ELR (cell line): ENCODE data around the gene BRD4.

Experiments
- DNase-seq: peaks from one replicate; pipeline ENCODE4 v3.0.0-alpha.2; 2015; ENCODE audit warnings: low read depth

The BRD4 gene

GRCh38 chr19:15265214-15265849, 67.0 kb downstream of the BRD4 start:
- DNase-seq, result no peak

- DNase-seq, result no peak
Observed at GRCh38 chr19:15264933-15265206, 67.5 kb downstream of the BRD4 start.

DNA sequence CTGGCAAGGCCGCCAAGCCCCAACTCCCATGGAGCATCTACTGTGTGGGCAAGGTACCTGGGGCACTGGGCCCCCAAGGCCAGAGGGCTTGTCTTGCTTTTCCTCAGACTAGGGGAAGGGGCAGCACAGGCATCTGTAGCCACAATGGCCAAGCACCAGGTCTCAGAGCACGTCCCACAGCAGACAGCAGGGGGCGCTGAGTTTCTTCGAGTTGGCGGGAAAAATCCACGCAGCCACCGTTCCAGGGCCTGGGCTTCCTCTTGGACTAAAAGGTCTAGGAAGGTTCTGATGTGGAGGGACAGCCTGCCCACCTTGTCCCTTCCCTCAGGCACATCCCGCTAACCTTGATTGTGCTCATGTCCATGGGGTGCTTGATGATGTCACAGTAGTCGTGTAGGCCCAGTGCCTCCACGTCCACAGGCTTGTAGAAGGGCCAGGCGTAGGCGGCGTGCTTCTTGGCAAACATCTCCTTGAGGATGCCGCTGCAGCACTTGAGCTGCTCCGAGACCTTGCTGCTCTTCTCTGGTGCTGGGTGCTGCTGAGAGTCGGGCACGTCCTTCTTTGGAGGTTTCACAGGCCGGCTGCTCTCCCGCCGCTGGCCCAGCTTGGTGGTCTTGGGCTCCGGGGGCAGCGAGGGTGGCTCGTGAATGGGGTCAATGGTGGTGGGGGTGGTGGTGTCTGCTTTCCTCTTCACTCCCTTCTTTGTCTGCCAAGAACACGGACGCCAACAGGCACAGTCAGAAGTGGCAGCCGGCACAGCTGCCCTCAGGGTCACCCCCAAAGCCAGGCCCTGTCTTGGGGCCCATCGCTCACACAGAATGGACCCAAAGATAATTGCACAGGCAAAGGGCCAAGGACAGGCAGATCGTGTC, 68.0 kb downstream of the BRD4 start:
- DNase-seq, result peak; percentile 79

DNA sequence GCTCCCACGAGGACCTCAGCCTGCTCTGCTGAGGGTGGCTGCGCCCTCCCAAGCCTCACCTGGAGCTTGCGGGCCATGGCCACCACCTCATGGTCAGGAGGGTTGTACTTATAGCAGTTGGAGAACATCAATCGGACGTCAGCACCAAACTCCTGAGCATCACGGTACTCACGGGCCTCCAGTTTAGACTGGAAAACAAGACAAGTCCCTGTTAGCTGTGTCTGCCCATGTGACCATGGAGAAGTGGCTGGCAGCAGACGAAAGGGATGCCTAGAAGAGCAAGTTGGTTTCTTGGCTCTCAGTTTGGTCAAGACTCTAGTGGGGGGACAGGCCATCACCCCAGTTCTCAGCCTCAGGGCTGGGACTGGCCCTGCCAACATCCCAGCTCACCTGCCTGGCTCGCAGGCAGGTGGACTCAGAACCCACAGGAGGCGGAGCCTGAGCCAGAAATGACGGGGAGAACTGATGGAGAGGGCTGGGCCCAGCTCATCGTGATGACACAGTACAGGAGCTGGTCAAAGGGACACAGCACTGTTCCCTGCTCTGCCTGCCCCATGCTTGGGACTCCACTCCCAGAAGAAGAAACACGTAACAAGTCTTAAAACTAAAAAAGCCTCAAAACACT, 68.9 kb downstream of the BRD4 start:
- DNase-seq, result no peak

- no peak for DNase-seq
Observed at GRCh38 chr19:15262011-15262410, 70.3 kb downstream of the BRD4 start.

GRCh38 chr19:15260939-15261338, 71.4 kb downstream of the BRD4 start:
- peak; percentile 32 for DNase-seq

DNA sequence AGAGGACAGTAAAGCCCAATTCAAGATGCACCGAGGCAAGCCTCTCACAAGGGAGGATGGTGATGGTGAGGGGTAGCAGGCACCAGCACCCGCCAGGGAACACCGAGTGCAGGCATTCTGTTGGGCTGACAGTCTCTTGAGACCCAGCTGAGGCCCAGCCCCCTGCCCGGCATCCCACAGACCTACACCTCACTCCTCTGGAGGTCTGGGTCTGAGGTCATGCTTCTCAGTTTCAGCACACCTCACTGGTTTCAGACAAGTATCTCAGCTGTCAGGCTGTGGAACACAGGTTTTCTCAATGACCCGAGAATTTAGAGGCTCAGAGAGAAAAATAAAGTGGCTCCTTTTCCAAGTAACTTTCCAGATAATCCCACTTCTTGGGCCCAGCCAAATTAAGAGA, 72.4 kb downstream of the BRD4 start:
- no peak for DNase-seq

DNA sequence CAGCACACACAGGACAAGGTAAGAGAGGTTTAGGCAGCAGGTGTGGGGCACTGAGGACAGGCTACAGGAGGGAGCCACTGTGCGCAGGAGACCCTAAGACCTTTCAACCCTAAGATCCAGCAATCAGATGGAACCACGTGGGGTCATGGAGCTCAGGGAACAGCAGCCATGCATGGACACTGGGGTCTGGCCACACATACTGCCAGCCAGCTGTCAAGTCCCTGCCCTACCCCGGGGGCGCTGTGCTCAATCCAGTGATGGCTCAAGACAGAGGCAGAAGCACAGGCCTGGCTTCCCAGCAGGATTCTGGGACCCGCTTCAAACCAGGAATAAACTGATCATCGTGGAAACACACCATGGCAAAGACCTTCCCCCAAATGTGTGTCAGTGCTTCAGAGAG, 74.6 kb downstream of the BRD4 start:
- no peak for DNase-seq

- no peak for DNase-seq
Observed at GRCh38 chr19:15256708-15257331, 75.5 kb downstream of the BRD4 start.

- no peak for DNase-seq
Observed at GRCh38 chr19:15255359-15255990, 76.9 kb downstream of the BRD4 start.

- no peak for DNase-seq
Observed at GRCh38 chr19:15254547-15254946, 77.8 kb downstream of the BRD4 start.

DNA sequence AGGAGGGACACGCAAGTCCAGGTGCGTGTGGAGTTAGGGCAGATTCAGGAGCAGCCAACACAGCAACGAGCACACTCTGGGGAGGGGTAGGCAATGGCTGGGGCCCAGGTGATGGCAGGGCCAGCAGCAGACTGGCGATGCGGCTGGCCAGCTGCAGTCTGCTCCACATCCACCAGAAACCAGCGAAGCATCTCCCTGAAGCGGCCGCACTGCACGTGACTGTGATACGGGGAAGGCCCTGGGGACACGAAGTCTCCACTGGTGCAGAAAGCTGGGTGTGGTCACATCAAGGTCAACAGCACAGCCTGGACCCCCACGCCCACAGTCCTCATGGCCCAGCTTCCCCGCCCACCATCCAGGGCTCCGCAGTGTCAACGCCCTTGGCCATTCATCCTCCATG, 78.8 kb downstream of the BRD4 start:
- no peak for DNase-seq

- no peak for DNase-seq
Observed at GRCh38 chr19:15253061-15253460, 79.3 kb downstream of the BRD4 start.

DNA sequence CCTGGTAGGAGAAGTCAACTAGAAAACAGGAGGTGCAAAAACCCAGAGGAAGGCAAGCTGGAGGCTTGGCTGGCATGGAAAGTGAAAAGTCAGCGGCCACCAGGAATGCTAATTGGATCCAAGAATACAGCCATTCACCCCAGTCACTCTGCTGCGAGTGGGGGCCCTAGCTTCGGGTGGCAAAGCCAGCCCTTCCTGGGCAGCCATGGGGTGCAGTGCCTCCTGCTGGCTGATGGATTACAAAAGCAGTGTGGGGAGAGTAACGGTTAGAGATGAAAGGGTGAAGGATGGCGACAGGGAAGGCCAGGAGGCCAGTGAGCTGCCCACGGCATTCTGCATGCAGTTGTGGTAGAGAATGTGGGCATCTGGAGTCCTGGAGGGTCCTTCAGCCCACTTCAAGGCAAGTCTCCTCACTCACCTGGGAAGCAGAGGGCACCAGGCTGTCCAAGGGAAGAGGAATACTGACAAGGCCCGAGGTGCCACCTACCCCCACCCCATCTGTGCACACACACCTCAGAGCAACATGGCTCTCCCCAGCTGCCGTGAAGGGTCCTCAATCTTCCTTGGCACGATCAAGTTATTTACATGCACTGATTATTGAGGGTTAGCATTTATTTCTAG, 79.8 kb downstream of the BRD4 start:
- peak; percentile 61 for DNase-seq

DNA sequence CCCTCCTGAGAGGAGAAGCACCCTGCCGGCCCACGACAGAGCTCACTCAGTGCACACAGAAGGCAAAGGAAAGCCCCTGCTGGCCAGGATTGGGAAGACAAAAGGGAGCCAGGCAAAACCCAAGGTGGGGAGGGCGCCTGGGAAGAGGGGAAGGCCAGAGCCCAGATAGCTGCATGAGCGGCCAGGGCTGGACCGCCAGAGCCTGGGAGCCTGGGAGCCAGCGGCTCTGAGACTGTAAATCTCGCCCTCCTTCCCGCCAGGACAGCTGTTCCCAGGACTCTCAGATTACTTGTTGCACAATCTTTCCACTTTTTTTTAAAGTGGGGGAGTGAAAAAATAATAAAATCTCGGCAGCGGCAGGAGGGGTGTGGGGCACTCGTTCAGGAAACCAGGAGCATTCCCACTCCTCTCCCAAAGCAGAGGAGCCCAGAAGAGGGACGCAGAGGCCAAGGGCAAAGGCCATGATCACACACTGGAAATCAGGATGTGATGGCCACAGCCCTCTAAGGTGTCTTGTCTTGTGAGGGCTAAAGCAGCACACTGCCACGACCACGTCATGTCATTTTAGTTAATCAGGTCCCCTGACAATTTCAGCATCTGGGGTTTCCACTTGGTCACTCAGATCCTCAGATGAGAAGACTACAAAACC, 80.5 kb downstream of the BRD4 start:
- peak; percentile 91 for DNase-seq

DNA sequence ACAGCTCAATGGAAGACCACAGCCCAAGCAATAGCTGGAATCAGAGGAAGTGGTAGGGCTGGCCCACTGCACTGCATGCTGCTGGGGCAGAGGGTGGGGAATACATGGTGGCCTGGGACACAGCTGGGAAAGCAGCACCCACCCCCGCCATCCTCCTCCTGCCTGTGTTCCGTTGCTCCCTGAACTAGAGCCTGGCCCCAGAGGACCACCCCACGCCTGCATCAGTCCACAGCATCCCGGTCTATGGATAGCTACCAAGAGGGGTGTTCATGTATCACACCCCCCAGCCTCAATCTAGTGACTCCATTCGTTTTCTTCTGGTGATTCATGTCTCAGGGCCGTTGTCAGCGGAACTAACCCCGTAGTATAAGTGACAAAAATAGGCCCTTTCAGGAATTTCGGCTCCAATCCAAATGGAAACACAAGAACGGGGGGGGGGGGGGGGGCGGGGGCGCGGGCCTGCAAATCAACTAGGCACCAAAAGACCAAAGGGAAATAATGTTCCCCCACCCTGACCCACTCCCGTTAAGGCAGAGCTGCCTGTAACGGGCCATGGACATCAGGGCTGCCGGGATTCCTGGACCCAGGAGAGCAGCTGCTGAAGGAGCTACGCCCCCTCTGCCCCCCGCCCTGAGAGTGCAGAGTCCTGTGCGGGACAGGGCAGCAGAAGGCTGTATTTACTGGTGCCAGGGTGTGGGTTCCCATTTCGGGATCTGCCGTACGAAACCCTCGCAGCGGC, 81.2 kb downstream of the BRD4 start:
- DNase-seq, result peak; percentile 82

DNA sequence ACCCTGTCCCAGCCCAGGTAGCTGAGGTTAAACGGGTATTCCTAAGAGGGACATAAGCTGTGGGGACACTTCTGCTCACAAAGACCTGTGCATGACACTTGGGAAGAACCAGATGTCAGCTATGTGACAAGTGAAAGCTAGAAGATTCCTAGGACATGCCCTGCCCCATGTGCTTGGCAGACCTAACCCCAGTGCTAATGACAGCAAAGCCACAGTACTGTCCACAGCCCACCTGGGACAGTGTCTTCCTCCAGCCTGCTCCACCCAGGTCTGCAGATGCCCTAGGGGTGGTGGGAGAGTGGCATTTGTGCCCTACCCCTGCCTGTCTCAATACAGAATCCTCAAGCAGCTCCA, 81.7 kb downstream of the BRD4 start:
- DNase-seq, result no peak

DNA sequence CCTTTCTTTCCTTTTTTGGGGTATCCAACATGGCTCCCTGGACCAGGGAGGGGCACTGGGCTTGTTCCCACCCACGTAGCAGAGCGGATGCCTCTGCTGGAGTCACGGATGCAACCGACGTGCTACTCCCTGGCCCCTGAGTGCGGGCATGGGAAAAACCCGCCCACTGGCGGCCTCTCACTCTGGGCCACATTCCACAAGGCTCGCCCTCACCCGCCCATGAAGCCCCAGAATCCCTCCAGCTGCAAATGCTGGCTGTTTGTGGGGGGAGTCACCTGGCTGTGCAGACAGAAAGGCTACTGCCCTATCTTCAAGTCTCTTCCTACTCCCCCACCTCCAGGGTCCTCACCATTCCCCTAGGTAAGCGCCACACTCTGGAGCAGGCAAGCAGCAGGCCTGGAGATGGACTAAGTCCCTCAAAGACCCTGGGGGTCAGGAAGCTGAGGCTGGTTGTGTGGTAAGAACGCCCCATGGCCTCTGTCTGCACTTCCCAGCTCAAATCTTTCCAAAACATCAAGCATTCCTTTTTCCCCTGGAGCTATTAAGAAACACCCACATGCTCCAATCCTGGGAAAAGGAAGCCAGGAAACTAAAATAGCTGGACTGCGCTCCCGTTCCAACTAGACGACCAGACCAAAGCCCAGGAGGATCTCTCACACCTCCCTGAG, 82.2 kb downstream of the BRD4 start:
- DNase-seq, result peak; percentile 96

- peak; percentile 22 for DNase-seq
Observed at GRCh38 chr19:15249528-15249874, 82.8 kb downstream of the BRD4 start.
